Uterus (tissue), 4 donors: ENCODE data around the gene GFRA4. TPM values are rescaled to one million over a fixed set of nuclear protein-coding genes. Genes with fewer than 3 reads are reported as not detected.

Experiments
- DNase-seq, 2 donors: peaks; one replicate each; pipeline ENCODE4 v3.0.0-alpha.2; 2019 to 2020
- H3K27ac ChIP-seq, 2 donors: fragments of 200-600 bp; sonication (generic); 1 replicate in 1 of 2; 2 replicates in 1 of 2; pipeline ENCODE4 v1.5.1; 2016 to 2018
- H3K27me3 ChIP-seq, 2 donors: fragments of 200-600 bp; sonication (generic); one replicate each; pipeline ENCODE4 v1.5.1; 2018 to 2019; ENCODE audit warnings: control low read depth in 1 of 2
- H3K36me3 ChIP-seq, 2 donors: fragments of 200-600 bp; sonication (generic); one replicate each; pipeline ENCODE4 v1.5.1; 2019; ENCODE audit warnings: control low read depth in 1 of 2
- H3K4me1 ChIP-seq, 2 donors: fragments of 200-600 bp; sonication (generic); one replicate each; pipeline ENCODE4 v1.5.1; 2018 to 2019; ENCODE audit warnings: control low read depth in 1 of 2
- H3K4me3 ChIP-seq, 2 donors: fragments of 200-600 bp; sonication (generic); 1 replicate in 1 of 2; 2 replicates in 1 of 2; pipeline ENCODE4 v1.5.1; 2018 to 2019; ENCODE audit warnings: mild to moderate bottlenecking in 1 of 2
- H3K9me3 ChIP-seq, 2 donors: fragments of 200-600 bp; sonication (generic); one replicate each; pipeline ENCODE4 v1.5.1; 2019; ENCODE audit warnings: control low read depth in 1 of 2
- POLR2A ChIP-seq, 2 donors: fragments of 450-650 bp; IDR thresholded peaks; one replicate each; pipeline ENCODE4 v1.6.1; 2016; ENCODE audit warnings: antibody characterized with exemption in 2 of 2, mild to moderate bottlenecking in 1 of 2, moderate library complexity in 1 of 2
- intact Hi-C: fragments of 100-400 bp; cut with DNase I; formaldehyde crosslinking; loops from one replicate; pipeline ENCODE4 v1.15.1; 2023; ENCODE audit warnings: low total_unique reads
- total RNA-seq, 4 donors: library from RNA; depleted of rRNA in 3 of 4; stranded (reverse); fragments of >200 nt in 3 of 4; gene quantifications; one replicate each; pipeline versions ENCODE4 v1.1.0 to v1.2.4, GENCODE V29; 2014 to 2023
- TF ChIP-seq, protein P1 (sequence below), 4 experiments: fragments of 200-600 bp in 2 of 4; fragments of 450-650 bp in 2 of 4; sonication (generic) in 2 of 4; IDR thresholded peaks; one replicate each; pipeline ENCODE4 v1.5.1; 2016 to 2019; ENCODE audit warnings: antibody characterized with exemption in 4 of 4, mild to moderate bottlenecking in 2 of 4, moderate library complexity in 1 of 4
- donor health status: DM: yes; HTN: yes; CAD: no.

GFRA4 gene
- total RNA-seq, 4 donors from 2014 or later = not detected

DNA sequence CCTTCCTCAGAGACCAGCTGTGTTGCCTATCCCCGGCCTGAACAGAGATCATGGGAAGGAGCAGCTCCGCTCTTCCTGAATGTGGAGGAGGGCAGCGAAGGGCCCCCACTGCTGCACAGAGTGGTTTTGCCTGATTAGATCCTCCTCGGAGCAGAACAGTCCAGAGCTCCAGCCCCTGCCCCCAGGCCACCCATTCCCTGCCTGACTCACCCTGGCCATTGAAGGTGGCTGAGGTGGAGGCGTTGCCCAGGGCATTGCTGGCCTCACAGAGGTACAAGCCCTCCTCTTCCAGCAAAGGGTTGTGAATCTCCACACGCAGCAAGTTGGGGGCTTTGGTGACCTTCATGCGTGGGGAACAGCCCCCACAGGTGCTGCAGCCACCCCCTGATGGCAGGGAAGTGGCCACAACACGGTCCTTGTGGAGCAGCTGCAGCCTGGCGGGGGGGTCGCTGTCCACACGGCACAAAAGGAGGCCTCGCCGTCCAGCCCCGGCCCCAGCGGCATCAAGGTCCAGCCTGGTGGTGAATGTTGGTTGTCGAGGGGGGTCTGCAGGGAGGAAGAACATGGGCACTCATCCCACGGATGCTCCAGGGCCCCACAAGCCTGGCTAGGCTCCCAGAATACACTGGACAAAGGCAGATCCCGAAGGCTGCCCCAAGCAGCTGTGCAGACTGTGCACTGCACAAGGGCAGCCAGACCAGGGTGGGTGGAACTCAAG is 34.5 kb upstream of the GFRA4 start:
- intact Hi-C loops = no loop called here

DNA sequence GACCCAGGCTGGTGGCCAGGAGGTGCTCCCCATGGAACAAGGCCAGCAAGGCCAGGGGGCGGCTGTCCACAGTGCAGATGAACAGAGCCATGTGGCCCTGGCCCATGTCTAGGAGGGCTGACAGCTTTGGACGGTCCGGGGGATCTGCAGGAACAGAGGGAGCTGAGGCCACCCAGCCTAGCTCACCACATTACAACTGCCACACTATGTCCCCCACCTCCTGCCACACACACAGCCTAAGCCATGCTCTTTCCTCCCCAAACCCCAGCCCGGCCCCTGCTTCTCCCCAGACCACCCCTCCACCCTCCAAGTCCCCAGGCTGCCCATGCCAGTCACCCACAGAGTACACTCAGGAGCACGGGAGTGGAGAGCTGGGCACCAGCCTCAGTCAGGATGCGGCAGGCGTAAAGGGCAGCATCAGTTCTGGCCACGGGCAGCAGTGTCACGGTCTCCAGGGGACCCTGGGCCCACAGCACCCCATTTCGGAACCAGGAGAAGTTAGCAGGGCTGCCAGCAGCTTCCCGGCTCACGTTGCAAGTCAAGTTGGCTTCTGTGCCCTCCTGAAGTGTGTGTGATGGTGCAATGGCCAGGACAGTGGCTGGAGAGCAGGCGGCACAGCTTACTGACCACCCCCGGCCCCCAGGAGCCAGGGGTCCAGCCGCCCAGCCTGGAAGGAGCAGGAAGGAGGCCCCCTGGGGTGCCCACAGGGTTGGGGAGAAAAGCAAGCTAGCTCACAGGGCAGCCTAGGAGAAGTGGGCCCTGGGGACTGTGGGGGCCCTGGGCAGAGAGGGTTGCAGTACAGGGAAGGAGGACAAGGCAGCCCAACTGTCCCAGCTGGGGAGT is 33.8 kb upstream of the GFRA4 start:
- no peak for TF ChIP-seq POLR2A (IDR thresholded peaks at IDR 0.05)
- TF ChIP-seq, protein P1, sequence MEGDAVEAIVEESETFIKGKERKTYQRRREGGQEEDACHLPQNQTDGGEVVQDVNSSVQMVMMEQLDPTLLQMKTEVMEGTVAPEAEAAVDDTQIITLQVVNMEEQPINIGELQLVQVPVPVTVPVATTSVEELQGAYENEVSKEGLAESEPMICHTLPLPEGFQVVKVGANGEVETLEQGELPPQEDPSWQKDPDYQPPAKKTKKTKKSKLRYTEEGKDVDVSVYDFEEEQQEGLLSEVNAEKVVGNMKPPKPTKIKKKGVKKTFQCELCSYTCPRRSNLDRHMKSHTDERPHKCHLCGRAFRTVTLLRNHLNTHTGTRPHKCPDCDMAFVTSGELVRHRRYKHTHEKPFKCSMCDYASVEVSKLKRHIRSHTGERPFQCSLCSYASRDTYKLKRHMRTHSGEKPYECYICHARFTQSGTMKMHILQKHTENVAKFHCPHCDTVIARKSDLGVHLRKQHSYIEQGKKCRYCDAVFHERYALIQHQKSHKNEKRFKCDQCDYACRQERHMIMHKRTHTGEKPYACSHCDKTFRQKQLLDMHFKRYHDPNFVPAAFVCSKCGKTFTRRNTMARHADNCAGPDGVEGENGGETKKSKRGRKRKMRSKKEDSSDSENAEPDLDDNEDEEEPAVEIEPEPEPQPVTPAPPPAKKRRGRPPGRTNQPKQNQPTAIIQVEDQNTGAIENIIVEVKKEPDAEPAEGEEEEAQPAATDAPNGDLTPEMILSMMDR (IDR thresholded peaks at IDR 0.05) = no peak
- Histone ChIP-seq H3K4me3 (no peak overlapping the region), H3K9me3 (no peaks in the 10 kb centered on the region), H3K4me1 (no peaks in the 10 kb centered on the region), H3K27me3 (no peaks in the 10 kb centered on the region), H3K27ac (no peak overlapping the region), H3K36me3 (no peaks in the 10 kb centered on the region)
- no peak for DNase-seq
- intact Hi-C loops = no loop called here

More for the DNA sequence above, 34.5 kb upstream of the GFRA4 start:
- H3K27ac ChIP-seq = no peak overlapping the region
- H3K9me3 ChIP-seq = no peaks in the 10 kb centered on the region
- DNase-seq = no peak
- H3K36me3 ChIP-seq = no peaks in the 10 kb centered on the region
- no peaks in the 10 kb centered on the region for H3K27me3 ChIP-seq
- no peak for TF ChIP-seq POLR2A (IDR thresholded peaks at IDR 0.05)
- TF ChIP-seq, protein P1 (IDR thresholded peaks at IDR 0.05) = no peak
- H3K4me1 ChIP-seq = no peaks in the 10 kb centered on the region
- H3K4me3 ChIP-seq = no peak overlapping the region

DNA sequence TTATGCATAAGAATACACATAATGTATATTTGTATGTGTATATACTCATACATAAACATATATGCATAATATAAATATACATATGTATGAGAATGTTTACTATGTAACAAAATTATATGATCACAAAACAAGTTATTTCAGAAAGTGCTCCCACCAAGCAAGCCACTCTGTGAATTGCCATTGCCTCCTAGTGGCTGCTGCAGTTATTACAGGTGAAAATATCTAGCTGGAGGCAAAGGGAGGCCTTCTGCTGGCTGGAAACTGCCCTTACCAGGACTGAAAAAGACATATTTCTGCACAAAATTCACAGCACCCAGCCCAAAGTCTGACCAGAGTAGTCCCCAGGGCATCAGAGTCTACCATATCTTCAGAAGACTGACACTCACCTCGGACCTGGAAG is 33.0 kb upstream of the GFRA4 start:
- DNase-seq = no peak
- TF ChIP-seq POLR2A (IDR thresholded peaks at IDR 0.05) = no peak
- TF ChIP-seq, protein P1 (IDR thresholded peaks at IDR 0.05) = no peak
- H3K4me3 ChIP-seq = no peak overlapping the region
- no peaks in the 10 kb centered on the region for H3K27me3 ChIP-seq
- intact Hi-C loops = no loop called here
- no peaks in the 10 kb centered on the region for H3K4me1 ChIP-seq
- H3K36me3 ChIP-seq = no peaks in the 10 kb centered on the region
- H3K27ac ChIP-seq = no peak overlapping the region
- H3K9me3 ChIP-seq = no peaks in the 10 kb centered on the region

DNA sequence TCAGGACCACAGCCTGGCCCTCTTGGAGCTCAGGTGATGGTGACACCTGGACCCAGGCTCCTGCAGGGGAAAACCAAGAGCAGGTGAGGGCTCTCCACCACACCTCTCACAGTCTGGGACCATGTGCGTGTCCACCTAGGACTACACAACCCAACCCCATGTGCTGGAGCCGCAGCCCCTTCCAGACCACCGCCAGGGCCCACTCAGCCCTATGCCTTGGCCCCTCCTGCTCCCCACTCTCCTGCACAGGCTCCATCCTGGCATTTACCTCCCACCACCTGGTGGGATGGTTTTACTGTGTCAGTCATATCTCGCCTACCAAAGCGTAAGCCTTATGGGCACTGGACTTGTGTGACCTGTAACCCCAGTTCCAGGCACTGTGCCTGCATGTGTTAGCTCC is 31.7 kb upstream of the GFRA4 start:
- no peak for DNase-seq
- intact Hi-C loops = no loop called here
- H3K27me3 ChIP-seq = no peaks in the 10 kb centered on the region
- TF ChIP-seq, protein P1 (IDR thresholded peaks at IDR 0.05) = no peak
- no peak for TF ChIP-seq POLR2A (IDR thresholded peaks at IDR 0.05)
- H3K4me1 ChIP-seq = no peaks in the 10 kb centered on the region
- no peak overlapping the region for H3K27ac ChIP-seq
- no peak overlapping the region for H3K4me3 ChIP-seq
- H3K9me3 ChIP-seq = no peaks in the 10 kb centered on the region
- no peaks in the 10 kb centered on the region for H3K36me3 ChIP-seq

DNA sequence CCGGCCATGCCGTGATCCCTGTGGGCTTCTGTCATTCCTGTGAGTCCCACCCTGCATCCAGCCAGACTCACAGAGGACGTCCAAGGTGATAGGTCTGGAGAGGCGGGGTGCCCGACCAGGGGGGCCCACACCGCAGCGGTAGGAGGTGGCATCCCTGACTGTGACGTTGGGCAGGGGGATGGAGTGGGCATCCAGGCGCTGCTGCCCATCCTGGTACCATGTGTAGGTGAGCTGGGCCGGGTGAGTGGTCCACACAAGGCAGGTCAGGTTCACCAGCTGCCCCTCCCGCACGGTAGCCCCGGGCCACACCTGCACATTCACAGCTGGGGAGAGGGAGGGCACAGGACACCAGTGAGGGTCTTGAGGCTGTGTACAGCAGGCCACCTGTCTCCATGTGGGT is 30.2 kb upstream of the GFRA4 start:
- no peaks in the 10 kb centered on the region for H3K9me3 ChIP-seq
- H3K4me3 ChIP-seq = no peak overlapping the region
- no peak overlapping the region for H3K27ac ChIP-seq
- no peak for DNase-seq
- no peaks in the 10 kb centered on the region for H3K27me3 ChIP-seq
- TF ChIP-seq, protein P1 (IDR thresholded peaks at IDR 0.05) = no peak
- no peak for TF ChIP-seq POLR2A (IDR thresholded peaks at IDR 0.05)
- no peaks in the 10 kb centered on the region for H3K36me3 ChIP-seq
- no peaks in the 10 kb centered on the region for H3K4me1 ChIP-seq
- intact Hi-C loops = no loop called here
